ENCODE data around the gene CXCR3.

DNA sequence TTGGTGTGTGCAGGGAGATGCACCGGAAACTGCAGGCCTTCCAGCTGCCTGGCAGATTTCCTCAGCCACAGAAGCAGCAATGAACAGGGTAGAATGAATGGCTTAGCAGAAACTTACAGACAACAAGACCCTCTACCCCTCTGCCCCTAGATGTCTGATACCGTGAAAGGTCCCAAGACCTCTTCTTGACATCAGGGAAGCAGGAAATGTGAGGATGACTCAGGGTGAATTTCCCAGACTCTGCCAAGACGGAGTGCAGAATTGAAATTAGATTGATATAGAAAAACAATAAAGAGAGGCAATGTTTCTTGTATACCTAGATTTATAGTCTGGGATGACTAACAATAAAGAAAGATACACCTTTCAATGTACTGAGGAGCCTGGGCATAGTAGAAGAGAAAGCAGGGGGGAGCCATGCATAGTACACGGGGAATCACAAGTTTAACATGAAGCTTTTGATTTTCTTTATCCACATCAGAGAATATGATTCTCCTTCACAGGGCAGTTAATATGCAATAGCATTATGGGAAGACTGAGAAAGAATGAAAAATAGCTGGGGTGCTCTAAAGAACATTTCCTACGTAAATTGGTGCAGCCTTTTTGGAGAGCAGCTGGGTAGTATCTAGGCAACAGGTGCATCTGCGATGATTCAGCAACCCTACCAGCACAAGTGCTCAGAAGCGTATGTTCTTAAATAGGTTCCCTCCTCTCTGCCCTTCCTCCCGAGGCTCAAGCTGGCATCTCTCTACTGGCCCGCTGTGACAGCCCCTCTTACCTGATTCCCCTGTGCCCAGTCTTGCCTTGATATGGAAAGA is 18.3 kb upstream of the CXCR3 start:
- no peak for TF ChIP-seq CTCF (IDR thresholded peaks at IDR 0.05)
- TF ChIP-seq POLR2AphosphoS5 (IDR thresholded peaks at IDR 0.05) = no peak
- no peak for TF ChIP-seq POLR2A (IDR thresholded peaks at IDR 0.05; ENCODE audit: low read depth)
- TF ChIP-seq EP300 (IDR thresholded peaks at IDR 0.05) = no peak
